Measurements from ENCODE around the gene L3MBTL4.

GRCh38 chr18:6219116-6219717 lies 195.5 kb downstream of the L3MBTL4 start:
- TF ChIP-seq TAF1 (IDR thresholded peaks at IDR 0.05; ENCODE audit: low read depth) (no peak), MAX (IDR thresholded peaks at IDR 0.05) (no peak), FOXM1 (IDR thresholded peaks at IDR 0.05; ENCODE audit: borderline replicate concordance, low read depth) (no peak)
- TF ChIP-seq, protein P1, sequence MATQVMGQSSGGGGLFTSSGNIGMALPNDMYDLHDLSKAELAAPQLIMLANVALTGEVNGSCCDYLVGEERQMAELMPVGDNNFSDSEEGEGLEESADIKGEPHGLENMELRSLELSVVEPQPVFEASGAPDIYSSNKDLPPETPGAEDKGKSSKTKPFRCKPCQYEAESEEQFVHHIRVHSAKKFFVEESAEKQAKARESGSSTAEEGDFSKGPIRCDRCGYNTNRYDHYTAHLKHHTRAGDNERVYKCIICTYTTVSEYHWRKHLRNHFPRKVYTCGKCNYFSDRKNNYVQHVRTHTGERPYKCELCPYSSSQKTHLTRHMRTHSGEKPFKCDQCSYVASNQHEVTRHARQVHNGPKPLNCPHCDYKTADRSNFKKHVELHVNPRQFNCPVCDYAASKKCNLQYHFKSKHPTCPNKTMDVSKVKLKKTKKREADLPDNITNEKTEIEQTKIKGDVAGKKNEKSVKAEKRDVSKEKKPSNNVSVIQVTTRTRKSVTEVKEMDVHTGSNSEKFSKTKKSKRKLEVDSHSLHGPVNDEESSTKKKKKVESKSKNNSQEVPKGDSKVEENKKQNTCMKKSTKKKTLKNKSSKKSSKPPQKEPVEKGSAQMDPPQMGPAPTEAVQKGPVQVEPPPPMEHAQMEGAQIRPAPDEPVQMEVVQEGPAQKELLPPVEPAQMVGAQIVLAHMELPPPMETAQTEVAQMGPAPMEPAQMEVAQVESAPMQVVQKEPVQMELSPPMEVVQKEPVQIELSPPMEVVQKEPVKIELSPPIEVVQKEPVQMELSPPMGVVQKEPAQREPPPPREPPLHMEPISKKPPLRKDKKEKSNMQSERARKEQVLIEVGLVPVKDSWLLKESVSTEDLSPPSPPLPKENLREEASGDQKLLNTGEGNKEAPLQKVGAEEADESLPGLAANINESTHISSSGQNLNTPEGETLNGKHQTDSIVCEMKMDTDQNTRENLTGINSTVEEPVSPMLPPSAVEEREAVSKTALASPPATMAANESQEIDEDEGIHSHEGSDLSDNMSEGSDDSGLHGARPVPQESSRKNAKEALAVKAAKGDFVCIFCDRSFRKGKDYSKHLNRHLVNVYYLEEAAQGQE (IDR thresholded peaks at IDR 0.05; ENCODE audit: low read depth), result no peak
- TF ChIP-seq, protein P2, sequence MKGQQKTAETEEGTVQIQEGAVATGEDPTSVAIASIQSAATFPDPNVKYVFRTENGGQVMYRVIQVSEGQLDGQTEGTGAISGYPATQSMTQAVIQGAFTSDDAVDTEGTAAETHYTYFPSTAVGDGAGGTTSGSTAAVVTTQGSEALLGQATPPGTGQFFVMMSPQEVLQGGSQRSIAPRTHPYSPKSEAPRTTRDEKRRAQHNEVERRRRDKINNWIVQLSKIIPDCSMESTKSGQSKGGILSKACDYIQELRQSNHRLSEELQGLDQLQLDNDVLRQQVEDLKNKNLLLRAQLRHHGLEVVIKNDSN (IDR thresholded peaks at IDR 0.05), result no peak
